GM12872 (cell line): Measurements from ENCODE around the gene OTOA.

Source experiments
- TF ChIP-seq, protein P1 (sequence below): IDR thresholded peaks from 3 replicates; pipeline ENCODE4 v1.5.1; 2011; ENCODE audit warnings: low read depth, mild to moderate bottlenecking, low read length, moderate library complexity; ENCODE audit not compliant: insufficient read depth

OTOA gene

GRCh38 chr16:21646721-21647561 is 16.8 kb upstream of the OTOA start:
- TF ChIP-seq, protein P1, sequence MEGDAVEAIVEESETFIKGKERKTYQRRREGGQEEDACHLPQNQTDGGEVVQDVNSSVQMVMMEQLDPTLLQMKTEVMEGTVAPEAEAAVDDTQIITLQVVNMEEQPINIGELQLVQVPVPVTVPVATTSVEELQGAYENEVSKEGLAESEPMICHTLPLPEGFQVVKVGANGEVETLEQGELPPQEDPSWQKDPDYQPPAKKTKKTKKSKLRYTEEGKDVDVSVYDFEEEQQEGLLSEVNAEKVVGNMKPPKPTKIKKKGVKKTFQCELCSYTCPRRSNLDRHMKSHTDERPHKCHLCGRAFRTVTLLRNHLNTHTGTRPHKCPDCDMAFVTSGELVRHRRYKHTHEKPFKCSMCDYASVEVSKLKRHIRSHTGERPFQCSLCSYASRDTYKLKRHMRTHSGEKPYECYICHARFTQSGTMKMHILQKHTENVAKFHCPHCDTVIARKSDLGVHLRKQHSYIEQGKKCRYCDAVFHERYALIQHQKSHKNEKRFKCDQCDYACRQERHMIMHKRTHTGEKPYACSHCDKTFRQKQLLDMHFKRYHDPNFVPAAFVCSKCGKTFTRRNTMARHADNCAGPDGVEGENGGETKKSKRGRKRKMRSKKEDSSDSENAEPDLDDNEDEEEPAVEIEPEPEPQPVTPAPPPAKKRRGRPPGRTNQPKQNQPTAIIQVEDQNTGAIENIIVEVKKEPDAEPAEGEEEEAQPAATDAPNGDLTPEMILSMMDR: no peak

DNA sequence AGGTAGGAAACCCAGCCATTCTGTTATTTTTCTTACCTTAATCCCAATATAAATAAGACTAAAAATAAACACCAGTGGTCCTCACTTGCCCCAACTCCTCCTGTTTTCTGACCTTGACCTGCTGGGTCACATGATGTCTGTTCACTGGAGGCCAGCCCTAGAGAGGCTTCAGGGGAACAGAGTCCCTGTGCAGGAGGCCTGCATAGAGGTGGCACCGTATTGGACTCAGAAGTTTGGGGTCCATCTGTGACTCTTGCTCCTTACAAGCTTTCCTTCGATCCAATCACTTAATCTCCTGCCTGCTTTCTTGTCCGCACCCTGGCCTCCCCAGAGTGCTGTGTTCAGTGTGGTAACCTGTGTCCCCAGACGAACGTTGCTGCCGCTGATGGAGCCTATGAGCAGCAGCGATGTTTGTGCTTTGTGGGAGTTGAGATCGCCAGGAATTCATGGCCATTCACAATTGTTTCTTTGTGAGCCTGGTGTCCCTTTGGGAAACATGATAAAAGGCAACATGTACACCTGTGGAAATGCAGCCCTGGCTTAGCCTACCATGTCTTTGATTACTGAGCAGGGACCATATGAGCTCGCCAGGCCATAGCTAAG is 16.1 kb upstream of the OTOA start:
- TF ChIP-seq, protein P1: no peak

DNA sequence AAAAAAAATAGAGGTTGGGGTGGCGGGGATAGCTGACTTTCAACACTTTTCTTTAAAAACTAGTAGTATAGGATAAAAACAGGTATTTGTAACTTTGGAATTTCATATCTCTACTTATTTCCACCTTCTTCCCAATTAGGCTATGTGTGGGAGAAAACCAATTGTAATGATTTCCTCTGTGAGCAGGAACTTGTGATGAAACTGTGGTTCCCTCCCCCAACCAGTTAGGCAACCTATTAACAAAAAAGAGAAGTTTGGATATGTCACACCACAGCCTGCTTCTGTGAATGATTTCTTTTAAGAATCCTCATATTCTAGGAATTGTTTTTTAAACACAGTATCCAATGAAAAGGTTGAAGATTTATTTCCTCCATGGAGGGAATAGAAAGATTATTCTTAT is 13.2 kb upstream of the OTOA start:
- TF ChIP-seq, protein P1: no peak

DNA sequence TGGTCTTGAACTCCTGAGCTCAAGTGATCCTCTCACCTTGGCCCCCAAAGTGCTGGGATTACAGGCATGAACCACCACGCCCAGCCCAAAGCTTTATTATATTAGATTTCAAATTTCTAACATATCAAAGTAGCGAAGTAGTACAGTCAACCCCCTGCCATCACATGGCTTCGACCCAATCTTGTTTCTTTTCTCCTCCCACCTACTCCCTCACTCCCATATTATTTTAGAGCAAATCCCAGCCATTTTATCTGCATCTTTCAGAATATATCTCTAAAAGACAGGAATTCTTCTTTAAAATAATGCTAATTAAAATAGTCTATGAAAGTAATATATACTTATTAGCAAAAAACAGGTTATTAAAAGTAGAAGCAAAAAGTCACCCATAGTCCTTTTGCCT is 12.3 kb upstream of the OTOA start:
- TF ChIP-seq, protein P1: no peak

DNA sequence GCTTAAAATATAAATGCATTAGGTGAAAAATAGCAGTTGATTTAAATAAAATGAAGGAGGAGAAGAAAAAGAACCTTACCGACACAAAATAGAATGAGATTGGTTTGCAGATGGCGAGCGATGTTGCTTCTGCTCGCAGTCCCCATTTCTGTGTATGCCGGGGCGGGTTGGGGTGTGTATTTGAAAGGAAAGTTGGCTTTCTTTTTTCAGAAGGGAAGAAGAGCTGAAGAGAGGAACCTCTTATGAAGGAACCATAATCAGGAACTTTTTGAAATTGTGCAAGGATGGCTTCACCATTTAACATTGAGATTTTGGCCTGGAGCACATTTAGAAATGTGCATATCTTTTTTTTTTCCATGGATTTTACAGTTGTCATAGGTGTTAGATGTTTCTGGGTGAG is 11.3 kb upstream of the OTOA start, which contains the start of gene IGSF6:
Gene IGSF6, minus strand, starts transcription at position 156 of the 400 bp plus-strand sequence. Its CDS starts 10 bp downstream, at position 146.
- TF ChIP-seq, protein P1: no peak

DNA sequence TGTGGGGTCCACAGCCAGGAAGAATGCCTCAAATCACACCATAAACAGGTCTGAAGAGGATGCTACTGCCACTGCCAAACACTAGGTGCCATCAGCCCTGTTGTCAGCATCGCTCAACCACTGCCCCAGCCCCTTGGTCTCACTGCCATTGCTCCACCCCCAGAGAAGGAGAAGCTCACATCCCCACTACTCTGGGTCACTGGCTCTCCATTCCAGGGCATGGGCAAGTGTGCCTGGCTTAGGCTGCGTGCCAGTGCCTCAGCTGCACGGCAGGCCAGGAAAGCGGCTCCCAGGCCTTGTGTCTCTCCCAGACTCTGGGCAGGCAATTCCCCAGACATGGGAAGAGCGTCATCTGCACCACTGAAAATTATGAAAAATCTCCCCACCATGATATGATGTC is 10.2 kb upstream of the OTOA start:
- TF ChIP-seq, protein P1: no peak

DNA sequence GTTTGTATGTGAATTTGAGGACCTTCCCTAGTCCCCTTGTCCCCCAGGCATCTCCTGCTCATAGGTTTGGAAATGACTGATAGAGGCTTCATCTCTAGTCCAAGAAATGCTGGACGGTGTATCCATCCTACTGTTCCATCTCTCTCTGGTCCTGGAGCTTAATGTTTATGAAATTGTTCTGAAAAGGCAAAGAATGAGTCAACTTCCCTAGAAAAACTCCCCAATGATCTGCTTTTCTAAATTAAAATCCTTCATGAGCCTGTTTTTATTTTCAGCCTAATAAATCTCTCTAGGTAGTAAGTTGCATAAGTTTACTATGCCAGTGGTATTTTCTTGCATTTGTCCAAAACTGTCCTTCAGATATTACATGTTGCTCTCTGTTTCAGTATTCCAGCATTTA is 9.3 kb upstream of the OTOA start:
- TF ChIP-seq, protein P1: no peak
